Prostate gland (tissue), 2 donors: Measurements from ENCODE around the gene RHBDD1.

Experiments
- CTCF ChIP-seq, 4 experiments: fragments of 200-600 bp in 2 of 4; fragments of 450-650 bp in 2 of 4; sonication (generic) in 2 of 4; IDR thresholded peaks; 1 replicate in 3 of 4; 2 replicates in 1 of 4; pipeline ENCODE4 v1.5.1; 2016 to 2019; ENCODE audit warnings: antibody characterized with exemption in 4 of 4, mild to moderate bottlenecking in 2 of 4, moderate library complexity in 2 of 4
- POLR2AphosphoS5 ChIP-seq: sonication (generic); formaldehyde crosslinking; IDR thresholded peaks from one replicate; pipeline ENCODE4 v1.6.1; 2017; ENCODE audit warnings: antibody characterized with exemption

- TF ChIP-seq POLR2AphosphoS5 (peak; percentile 61), CTCF (IDR thresholded peaks at IDR 0.05) (no peak)
These were observed 74.0 kb downstream of the RHBDD1 start for GRCh38 chr2:226909836-226910235.
